Type B pancreatic cell (in vitro differentiated cells): ENCODE data around the gene CRTC3. TPM values are rescaled to one million over a fixed set of nuclear protein-coding genes. Genes with fewer than 3 reads are reported as not detected.

Source experiments
- DNase-seq: peaks from one replicate; pipeline ENCODE4 v3.0.0; 2021; ENCODE audit warnings: mixed read lengths; ENCODE audit not compliant: unreplicated experiment; ENCODE audit errors: extremely low spot score
- H3K27ac Mint-ChIP-seq: 2 replicates; pipeline ENCODE4 v1.8.0; 2021; ENCODE audit warnings: mild to moderate bottlenecking, mixed read lengths
- H3K27me3 Mint-ChIP-seq: 2 replicates; pipeline ENCODE4 v1.8.0; 2021; ENCODE audit warnings: mixed read lengths
- H3K36me3 Mint-ChIP-seq: 2 replicates; pipeline ENCODE4 v1.8.0; 2021; ENCODE audit warnings: mixed read lengths
- H3K4me1 Mint-ChIP-seq: one replicate; pipeline ENCODE4 v1.8.0; 2021; ENCODE audit warnings: mixed read lengths; ENCODE audit not compliant: unreplicated experiment
- H3K4me3 Mint-ChIP-seq: 2 replicates; pipeline ENCODE4 v1.8.0; 2021; ENCODE audit warnings: mild to moderate bottlenecking, mixed read lengths
- H3K9me3 Mint-ChIP-seq: 2 replicates; pipeline ENCODE4 v1.8.0; 2021; ENCODE audit warnings: mixed read lengths
- CTCF ChIP-seq: fragments of 200-600 bp; sonication (generic); conservative IDR thresholded peaks from 2 replicates; pipeline ENCODE4 v1.5.0; 2021; ENCODE audit warnings: antibody characterized with exemption, mild to moderate bottlenecking
- total RNA-seq: library from RNA; stranded (reverse); gene quantifications from 2 replicates; pipeline ENCODE4 v1.2.1, GENCODE V29; 2021; ENCODE audit warnings: low replicate concordance

Gene CRTC3
- total RNA-seq, 1 donor from 2014 or later, result 31.4 TPM

DNA sequence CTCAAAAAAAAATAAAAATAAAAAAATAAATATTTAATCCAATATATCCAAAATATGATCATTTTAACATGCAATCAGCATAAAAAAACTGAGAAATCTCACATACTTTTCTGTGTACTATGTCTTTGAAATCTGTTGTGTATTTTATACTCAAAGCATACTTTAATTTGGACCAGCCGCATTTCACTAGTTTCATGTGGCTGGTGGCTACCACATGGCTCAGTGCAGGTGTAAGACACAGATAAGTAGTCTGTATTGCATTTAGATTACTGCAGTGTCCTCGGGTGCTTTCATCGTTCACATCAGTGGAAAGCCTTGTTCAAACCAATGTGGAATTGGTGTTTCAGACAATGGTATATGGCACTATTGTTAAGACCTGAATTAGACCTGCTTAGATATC lies 11.0 kb downstream of the CRTC3 start:
- Mint-ChIP-seq H3K27me3 (no peaks in the 10 kb centered on the region), H3K27ac (no peak overlapping the region), H3K9me3 (no peaks in the 10 kb centered on the region), H3K36me3 (peaks cover 32% of the 10 kb centered on the region), H3K4me3 (no peak overlapping the region), H3K4me1 (peaks cover 20% of the 10 kb centered on the region)
- no peak for TF ChIP-seq CTCF
- no peak for DNase-seq

- H3K27me3 Mint-ChIP-seq, result no peaks in the 10 kb centered on the region
Measured at GRCh38 chr15:90545095-90545494, 15.4 kb downstream of the CRTC3 start.

DNA sequence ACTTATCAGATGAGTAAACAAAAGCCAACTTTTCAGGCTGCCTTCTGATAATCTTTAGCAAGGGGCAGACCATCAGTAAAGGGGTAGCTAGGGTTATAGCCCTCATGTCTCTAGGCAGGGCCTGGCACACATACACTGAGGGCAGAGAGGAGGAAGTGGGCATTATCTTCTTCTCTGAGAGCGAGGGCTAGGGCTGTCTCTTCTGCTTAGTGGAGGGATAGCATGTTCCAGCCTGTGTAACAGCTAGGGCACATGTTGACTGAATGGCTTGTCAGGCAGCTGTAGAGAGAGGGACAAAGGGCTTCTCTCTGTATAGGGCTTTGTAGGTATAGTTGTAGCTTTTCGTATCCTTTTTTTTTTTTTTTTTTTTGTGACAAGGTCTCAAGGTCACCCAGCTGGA lies 17.8 kb downstream of the CRTC3 start:
- no peak for TF ChIP-seq CTCF
- H3K4me3 Mint-ChIP-seq, result no peak overlapping the region
- peaks cover 5% of the 10 kb centered on the region for H3K4me1 Mint-ChIP-seq
- no peaks in the 10 kb centered on the region for H3K27me3 Mint-ChIP-seq
- H3K9me3 Mint-ChIP-seq, result no peaks in the 10 kb centered on the region
- peaks cover 25% of the 10 kb centered on the region for H3K36me3 Mint-ChIP-seq
- DNase-seq, result no peak
- peak overlapping the region; percentile 14 for H3K27ac Mint-ChIP-seq

More at GRCh38 chr15:90545095-90545494, 15.4 kb downstream of the CRTC3 start:
- no peak for TF ChIP-seq CTCF
- no peaks in the 10 kb centered on the region for H3K4me1 Mint-ChIP-seq
- H3K9me3 Mint-ChIP-seq, result no peaks in the 10 kb centered on the region
- peaks cover 26% of the 10 kb centered on the region for H3K36me3 Mint-ChIP-seq
- no peak overlapping the region for H3K27ac Mint-ChIP-seq
- DNase-seq, result no peak
- no peak overlapping the region for H3K4me3 Mint-ChIP-seq

DNA sequence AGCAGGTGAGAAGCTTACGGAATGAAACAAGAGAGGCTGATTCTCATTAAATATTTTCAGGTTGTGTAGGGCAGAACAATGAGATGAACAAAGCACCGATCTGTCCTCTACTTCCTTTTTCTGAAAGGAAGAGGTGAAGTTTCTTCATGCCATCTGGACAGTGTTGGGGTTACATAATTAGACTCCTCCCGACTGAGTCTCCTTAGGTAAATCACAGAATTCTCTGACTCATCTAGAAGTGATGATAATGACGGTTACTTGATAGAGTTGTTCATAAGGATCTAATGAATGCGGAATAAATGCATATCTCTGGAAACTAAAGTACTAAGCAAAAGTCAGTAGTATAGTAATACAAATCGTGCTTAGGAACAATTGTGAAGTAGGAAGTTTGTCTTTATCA lies 21.2 kb downstream of the CRTC3 start:
- Mint-ChIP-seq H3K4me1 (peaks cover 17% of the 10 kb centered on the region), H3K27ac (no peak overlapping the region), H3K9me3 (no peaks in the 10 kb centered on the region), H3K4me3 (no peak overlapping the region), H3K36me3 (peaks cover 26% of the 10 kb centered on the region), H3K27me3 (no peaks in the 10 kb centered on the region)
- no peak for TF ChIP-seq CTCF
- DNase-seq, result no peak

DNA sequence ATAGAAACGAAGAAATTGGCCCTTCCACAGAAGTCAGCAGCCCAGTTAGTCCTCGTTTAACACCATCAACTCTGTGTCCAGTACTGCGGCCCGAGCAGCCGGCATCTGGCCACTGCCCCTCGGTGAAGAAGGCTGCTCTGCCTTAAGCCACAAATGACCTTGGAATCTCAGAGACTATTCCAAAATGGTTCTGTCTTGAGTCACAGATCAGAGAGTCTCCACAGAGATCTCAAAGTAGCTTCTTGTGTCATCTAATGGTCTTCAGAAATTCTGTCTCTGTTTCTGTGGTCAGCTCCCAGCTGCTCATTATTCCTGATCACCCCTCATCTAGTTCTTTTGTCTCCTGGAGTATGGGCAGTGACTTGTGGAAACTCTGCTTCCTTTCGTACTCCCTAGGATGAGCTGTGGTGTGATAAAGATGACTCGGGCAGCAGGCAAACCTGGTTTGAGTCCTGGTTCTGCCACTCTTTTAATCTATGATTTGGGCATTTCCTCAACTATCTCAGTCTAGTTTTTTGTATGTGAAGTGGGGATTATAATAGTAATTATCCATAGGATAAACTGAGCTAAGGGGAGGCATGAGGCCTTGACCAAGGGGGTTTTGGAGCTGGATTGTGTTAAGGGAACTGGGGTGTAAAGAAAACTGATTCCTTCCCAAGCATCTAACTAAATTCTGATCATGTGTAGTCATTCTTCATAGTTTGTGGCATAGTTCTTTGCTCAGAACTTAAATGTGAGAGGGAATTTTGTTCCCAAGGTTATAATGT lies 22.6 kb downstream of the CRTC3 start:
- Mint-ChIP-seq H3K36me3 (peaks cover 18% of the 10 kb centered on the region), H3K27me3 (no peaks in the 10 kb centered on the region), H3K4me1 (peaks cover 24% of the 10 kb centered on the region), H3K9me3 (no peaks in the 10 kb centered on the region), H3K27ac (peak overlapping the region; percentile 42), H3K4me3 (no peak overlapping the region)
- no peak for DNase-seq
- TF ChIP-seq CTCF, result no peak

DNA sequence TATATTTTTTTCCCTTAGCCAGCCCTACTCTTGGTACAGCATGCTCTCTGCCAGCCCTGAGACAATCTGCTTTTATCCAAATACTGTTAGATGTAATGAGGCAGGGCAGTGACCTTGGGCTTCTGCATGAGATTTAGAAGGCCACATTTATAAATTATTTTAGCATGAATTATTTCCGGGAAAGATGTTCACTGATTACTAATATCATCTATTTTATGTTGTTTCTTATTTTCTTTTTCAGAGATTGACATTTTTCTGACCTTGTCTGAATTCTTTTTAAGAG lies 23.1 kb downstream of the CRTC3 start:
- no peaks in the 10 kb centered on the region for H3K27me3 Mint-ChIP-seq
- H3K9me3 Mint-ChIP-seq, result no peaks in the 10 kb centered on the region
- H3K4me1 Mint-ChIP-seq, result peaks cover 29% of the 10 kb centered on the region
- peaks cover 17% of the 10 kb centered on the region for H3K36me3 Mint-ChIP-seq
- H3K27ac Mint-ChIP-seq, result peak overlapping the region; percentile 27
- DNase-seq, result no peak
- TF ChIP-seq CTCF, result no peak
- no peak overlapping the region for H3K4me3 Mint-ChIP-seq
